Trophoblast cell (in vitro differentiated cells and primary cell): ENCODE measurements around the gene SUMO2.
"Not testable (repeated sequence)": the region's sequence is repeated elsewhere in the genome, so short reads cannot be mapped to it uniquely, and the experiment has no call there.

Experiments
- DNase-seq, 2 donors: peaks; one replicate each; pipeline ENCODE4 v3.0.0-alpha.2; 2016
- H2AFZ ChIP-seq: 2 replicates; pipeline ENCODE4 v1.6.1; 2013; ENCODE audit warnings: low read length, moderate library complexity, mild to moderate bottlenecking; ENCODE audit not compliant: insufficient read depth, poor library complexity
- H2AK5ac ChIP-seq: 2 replicates; pipeline ENCODE4 v1.6.1; 2013; ENCODE audit warnings: mild to moderate bottlenecking, low read length
- H2BK120ac ChIP-seq: 2 replicates; pipeline ENCODE4 v1.6.1; 2013; ENCODE audit warnings: low read length, mild to moderate bottlenecking, moderate library complexity; ENCODE audit not compliant: insufficient read depth, poor library complexity
- H2BK12ac ChIP-seq: 2 replicates; pipeline ENCODE4 v1.6.1; 2013; ENCODE audit warnings: mild to moderate bottlenecking, low read length, moderate library complexity
- H2BK5ac ChIP-seq: 2 replicates; pipeline ENCODE4 v1.6.1; 2013; ENCODE audit warnings: low read length, low read depth, moderate library complexity, mild to moderate bottlenecking; ENCODE audit not compliant: poor library complexity
- H3K14ac ChIP-seq: 2 replicates; pipeline ENCODE4 v1.6.1; 2013; ENCODE audit warnings: mild to moderate bottlenecking, low read length
- H3K18ac ChIP-seq: 2 replicates; pipeline ENCODE4 v1.6.1; 2013; ENCODE audit warnings: mild to moderate bottlenecking, low read length
- H3K23ac ChIP-seq: 2 replicates; pipeline ENCODE4 v1.6.1; 2013; ENCODE audit warnings: low read length
- H3K27ac ChIP-seq: 2 replicates; pipeline ENCODE4 v1.5.1; 2013; ENCODE audit warnings: low read depth, mild to moderate bottlenecking, inconsistent platforms, low read length, moderate library complexity
- H3K27me3 ChIP-seq: 2 replicates; pipeline ENCODE4 v1.6.1; 2013; ENCODE audit warnings: inconsistent platforms, mild to moderate bottlenecking, low read length, moderate library complexity; ENCODE audit not compliant: insufficient read depth
- H3K36me3 ChIP-seq, 2 experiments: 1 replicate in 1 of 2; 2 replicates in 1 of 2; pipeline ENCODE4 v1.6.1; 2013; ENCODE audit warnings: low read length in 2 of 2, mild to moderate bottlenecking in 2 of 2, moderate library complexity in 1 of 2; ENCODE audit not compliant: insufficient read depth in 2 of 2, control insufficient read depth in 1 of 2
- H3K4ac ChIP-seq: 2 replicates; pipeline ENCODE4 v1.6.1; 2013; ENCODE audit warnings: low read depth, mild to moderate bottlenecking, low read length, moderate library complexity
- H3K4me1 ChIP-seq, 2 experiments: 1 replicate in 1 of 2; 2 replicates in 1 of 2; pipeline ENCODE4 v1.6.1; 2013; ENCODE audit warnings: low read length in 2 of 2, mild to moderate bottlenecking in 2 of 2, moderate library complexity in 1 of 2; ENCODE audit not compliant: insufficient read depth in 2 of 2, control insufficient read depth in 1 of 2
- H3K4me2 ChIP-seq: 2 replicates; pipeline ENCODE4 v1.6.1; 2013; ENCODE audit warnings: inconsistent platforms, mild to moderate bottlenecking, low read length, moderate library complexity
- H3K4me3 ChIP-seq: 2 replicates; pipeline ENCODE4 v1.5.1; 2013; ENCODE audit warnings: mild to moderate bottlenecking, low read depth, low read length, inconsistent platforms
- H3K79me1 ChIP-seq: one replicate; pipeline ENCODE4 v1.6.1; 2013; ENCODE audit warnings: low read length
- H3K79me2 ChIP-seq: 2 replicates; pipeline ENCODE4 v1.6.1; 2013; ENCODE audit warnings: low read length, mild to moderate bottlenecking; ENCODE audit not compliant: control insufficient read depth, insufficient read depth, poor library complexity
- H3K9ac ChIP-seq: 2 replicates; pipeline ENCODE4 v1.6.1; 2013; ENCODE audit warnings: mild to moderate bottlenecking, low read length
- H3K9me3 ChIP-seq: 2 replicates; pipeline ENCODE4 v1.6.1; 2013; ENCODE audit warnings: low read depth, mild to moderate bottlenecking, control low read depth, inconsistent platforms, low read length; ENCODE audit not compliant: insufficient read depth
- H4K12ac ChIP-seq: 2 replicates; pipeline ENCODE4 v1.6.1; 2013; ENCODE audit warnings: low read depth, mild to moderate bottlenecking, low read length, moderate library complexity
- H4K8ac ChIP-seq: 2 replicates; pipeline ENCODE4 v1.6.1; 2013; ENCODE audit warnings: low read depth, mild to moderate bottlenecking, low read length, moderate library complexity
- H4K91ac ChIP-seq: one replicate; pipeline ENCODE4 v1.6.1; 2013; ENCODE audit warnings: low read depth, mild to moderate bottlenecking, low read length, moderate library complexity
- WGBS: extraction: QIAGEN DNeasy Blood & Tissue Kit; methylation state at CpG from one replicate; pipeline ENCODE4 v1.1.7; 2013; ENCODE audit warnings: missing lambda C conversion rate; ENCODE audit not compliant: insufficient read length, insufficient coverage; ENCODE audit errors: extremely low coverage; 5-methylcytosine and 5-hydroxymethylcytosine counted together

SUMO2 gene

DNA sequence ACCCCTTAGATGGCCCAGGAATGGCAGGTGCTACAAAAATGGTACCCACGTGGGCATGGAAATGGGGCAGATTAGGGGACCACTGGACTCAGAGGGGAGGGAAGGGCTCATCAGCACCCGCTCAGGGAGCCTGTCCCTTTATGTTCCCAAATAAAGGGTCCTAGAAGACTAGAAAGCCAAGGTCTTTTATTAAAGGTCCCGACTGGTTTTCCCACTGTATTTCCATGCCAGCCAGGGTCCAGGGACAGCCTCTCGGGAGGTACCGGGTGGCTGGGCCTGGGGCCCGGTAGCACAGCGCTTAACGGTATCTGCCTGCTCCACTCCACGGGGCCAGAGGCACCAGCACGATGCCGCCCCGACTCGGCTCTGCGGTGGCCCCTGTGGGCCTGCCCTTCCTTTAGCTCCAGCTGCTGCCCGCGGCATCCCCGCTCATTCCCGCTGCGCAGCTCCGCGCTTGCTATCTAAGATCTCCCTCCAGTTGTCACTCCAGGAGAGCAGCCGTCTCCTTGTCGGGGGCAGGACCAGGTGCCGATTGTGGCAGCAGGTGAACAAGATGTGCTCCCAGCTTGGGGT lies 52.6 kb downstream of the SUMO2 start:
- Histone ChIP-seq H3K36me3 (peaks cover 19% of the 10 kb centered on the region in 2 experiments), H3K18ac (no peak overlapping the region)
- no CpG with 5 or more reads among the region's 24 CpGs for WGBS

DNA sequence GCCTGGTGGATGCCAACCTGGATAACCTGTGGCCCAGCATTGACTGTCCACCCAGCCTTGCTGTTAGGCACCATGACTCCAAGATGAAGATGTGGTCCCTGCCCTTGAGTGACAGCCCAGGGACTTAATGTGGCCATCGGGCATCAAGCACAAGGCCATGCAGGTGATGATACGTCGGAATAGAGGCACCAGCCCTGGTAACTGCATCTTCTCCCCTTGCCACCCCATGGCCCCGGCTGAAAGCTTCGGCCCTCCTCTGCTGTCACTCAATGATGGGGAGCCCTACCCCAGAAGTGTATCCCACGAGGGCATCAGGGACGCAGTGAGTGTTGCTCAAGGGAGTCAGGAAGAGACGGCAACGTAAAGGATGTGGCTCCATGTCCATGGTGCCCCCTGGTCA lies 53.2 kb downstream of the SUMO2 start:
- peaks cover 2% of the 10 kb centered on the region for H3K9me3 ChIP-seq
- no peak overlapping the region for H2BK12ac ChIP-seq
- H3K14ac ChIP-seq = no peak overlapping the region
- no peak overlapping the region for H3K27ac ChIP-seq
- no peak overlapping the region for H4K12ac ChIP-seq
- no peak overlapping the region for H2BK120ac ChIP-seq
- peaks cover 9% of the 10 kb centered on the region for H3K79me2 ChIP-seq
- H3K4ac ChIP-seq = no peak overlapping the region
- no peak overlapping the region for H4K91ac ChIP-seq
- no peak overlapping the region for H2BK5ac ChIP-seq
- peaks cover 0 to 6% of the 10 kb centered on the region in 2 experiments for H3K4me1 ChIP-seq
- no peak overlapping the region for H3K4me2 ChIP-seq
- H4K8ac ChIP-seq = no peak overlapping the region
- no peak overlapping the region for H2AFZ ChIP-seq
- no peak overlapping the region for H2AK5ac ChIP-seq
- H3K36me3 ChIP-seq = peaks cover 15 to 19% of the 10 kb centered on the region in 2 experiments
- H3K9ac ChIP-seq = no peak overlapping the region
- peaks cover 11% of the 10 kb centered on the region for H3K79me1 ChIP-seq
- no peaks in the 10 kb centered on the region for H3K27me3 ChIP-seq
- DNase-seq = no peak
- WGBS = no CpG with 5 or more reads among the region's 9 CpGs
- no peak overlapping the region for H3K18ac ChIP-seq
- H3K4me3 ChIP-seq = no peak overlapping the region
- H3K23ac ChIP-seq = no peak overlapping the region

More for the DNA sequence above, 52.6 kb downstream of the SUMO2 start:
- peak overlapping the region; percentile 41 for H3K4ac ChIP-seq
- peaks cover under 1% of the 10 kb centered on the region for H3K9me3 ChIP-seq
- H3K4me3 ChIP-seq = peak overlapping the region; percentile 87
- H3K79me2 ChIP-seq = peaks cover 9% of the 10 kb centered on the region
- no peak overlapping the region for H4K12ac ChIP-seq
- peaks cover 0 to 6% of the 10 kb centered on the region in 2 experiments for H3K4me1 ChIP-seq
- peak overlapping the region; percentile 88 for H3K4me2 ChIP-seq
- H2AFZ ChIP-seq = no peak overlapping the region
- no peaks in the 10 kb centered on the region for H3K27me3 ChIP-seq
- no peak overlapping the region for H3K27ac ChIP-seq
- H3K23ac ChIP-seq = no peak overlapping the region
- no peak overlapping the region for H2BK120ac ChIP-seq
- no peak overlapping the region for H2BK12ac ChIP-seq
- no peak for DNase-seq
- H4K8ac ChIP-seq = no peak overlapping the region
- no peak overlapping the region for H2BK5ac ChIP-seq
- no peak overlapping the region for H4K91ac ChIP-seq
- H3K14ac ChIP-seq = no peak overlapping the region
- peaks cover 11% of the 10 kb centered on the region for H3K79me1 ChIP-seq
- H3K9ac ChIP-seq = no peak overlapping the region
- no peak overlapping the region for H2AK5ac ChIP-seq

DNA sequence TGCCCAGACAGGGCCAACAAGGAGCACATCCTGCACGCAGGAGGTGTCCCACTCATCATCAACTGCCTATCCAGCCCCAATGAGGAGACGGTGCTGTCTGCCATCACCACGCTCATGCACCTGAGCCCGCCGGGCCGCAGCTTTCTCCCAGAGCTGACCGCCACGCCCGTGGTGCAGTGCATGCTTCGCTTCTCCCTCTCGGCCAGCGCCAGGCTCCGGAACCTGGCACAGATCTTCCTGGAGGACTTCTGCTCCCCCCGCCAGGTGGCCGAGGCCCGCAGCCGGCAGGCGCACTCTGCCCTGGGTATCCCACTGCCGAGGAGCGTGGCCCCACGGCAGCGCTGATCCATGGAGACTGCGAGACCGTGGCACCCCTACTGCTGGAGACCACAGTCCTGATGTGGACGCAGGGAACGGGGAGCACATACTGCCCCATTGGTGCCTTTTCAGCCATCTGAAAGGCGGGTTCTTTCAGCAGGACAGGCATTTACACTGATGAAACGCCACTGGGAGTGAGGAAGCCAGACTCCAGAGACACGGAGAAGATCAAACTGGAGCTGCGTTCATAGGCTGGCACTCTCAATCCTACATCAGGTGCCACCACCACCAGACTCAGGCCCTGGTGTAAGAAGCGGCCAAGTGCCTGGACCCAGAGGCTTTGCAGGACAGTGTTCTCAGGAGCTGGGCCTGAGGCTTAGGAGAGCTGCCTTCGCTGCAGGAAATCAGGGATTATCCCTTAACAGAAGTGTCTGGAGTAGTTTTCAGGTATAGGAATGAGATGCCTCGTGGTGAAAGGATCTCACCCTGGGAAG lies 53.9 kb downstream of the SUMO2 start:
- no peak overlapping the region for H3K27ac ChIP-seq
- no peak overlapping the region for H4K91ac ChIP-seq
- peaks cover 9% of the 10 kb centered on the region for H3K79me2 ChIP-seq
- H2AFZ ChIP-seq = no peak overlapping the region
- no peak overlapping the region for H2AK5ac ChIP-seq
- H3K36me3 ChIP-seq = peaks cover 15 to 19% of the 10 kb centered on the region in 2 experiments
- peaks cover 0 to 6% of the 10 kb centered on the region in 2 experiments for H3K4me1 ChIP-seq
- H3K14ac ChIP-seq = no peak overlapping the region
- H4K12ac ChIP-seq = no peak overlapping the region
- no peak overlapping the region for H3K23ac ChIP-seq
- no CpG with 5 or more reads among the region's 33 CpGs for WGBS
- no peak for DNase-seq
- H3K27me3 ChIP-seq = no peaks in the 10 kb centered on the region
- H3K79me1 ChIP-seq = peaks cover 11% of the 10 kb centered on the region
- H3K4me3 ChIP-seq = no peak overlapping the region
- no peak overlapping the region for H3K4me2 ChIP-seq
- no peak overlapping the region for H2BK120ac ChIP-seq
- H2BK5ac ChIP-seq = no peak overlapping the region
- H3K18ac ChIP-seq = no peak overlapping the region
- H3K9ac ChIP-seq = no peak overlapping the region
- H3K4ac ChIP-seq = no peak overlapping the region
- no peak overlapping the region for H4K8ac ChIP-seq
- H3K9me3 ChIP-seq = peaks cover 2% of the 10 kb centered on the region
- no peak overlapping the region for H2BK12ac ChIP-seq

DNA sequence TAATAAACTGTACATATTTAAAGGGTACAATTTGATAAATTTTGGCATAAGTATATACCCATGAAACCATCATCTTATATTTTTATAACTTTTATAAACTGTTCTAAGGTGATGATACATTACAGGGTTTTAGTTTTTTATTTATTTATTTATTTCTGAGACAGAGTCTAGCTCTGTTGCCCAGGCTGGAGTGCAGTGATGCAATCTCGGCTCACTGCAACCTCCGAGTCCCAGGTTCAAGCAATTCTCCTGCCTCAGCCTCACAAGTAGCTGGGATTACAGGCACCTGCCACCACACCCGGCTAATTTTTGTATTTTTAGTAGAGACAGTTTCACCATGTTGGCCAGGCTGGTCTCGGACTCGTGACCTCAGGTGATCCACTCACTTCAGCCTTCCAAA lies 54.8 kb downstream of the SUMO2 start:
- not testable (repeated sequence) for H4K91ac ChIP-seq, H4K12ac ChIP-seq, H2AK5ac ChIP-seq, H3K27me3 ChIP-seq, H4K8ac ChIP-seq, H3K27ac ChIP-seq, H3K18ac ChIP-seq, H2AFZ ChIP-seq, DNase-seq, H3K4ac ChIP-seq, H3K4me1 ChIP-seq, H3K79me2 ChIP-seq, H3K9me3 ChIP-seq, H3K4me2 ChIP-seq, H2BK5ac ChIP-seq, H2BK12ac ChIP-seq, H3K9ac ChIP-seq, H2BK120ac ChIP-seq, H3K23ac ChIP-seq, H3K4me3 ChIP-seq, H3K14ac ChIP-seq
- H3K36me3 ChIP-seq = peaks cover 15 to 19% of the 10 kb centered on the region in 2 experiments
- no CpG with 5 or more reads among the region's 5 CpGs for WGBS
- peaks cover 11% of the 10 kb centered on the region for H3K79me1 ChIP-seq
